Measurements from ENCODE around the gene MAP2. TPM values are rescaled to one million over a fixed set of nuclear protein-coding genes. Genes with fewer than 3 reads are reported as not detected.

Gene MAP2
- total and polyA plus RNA-seq, 7 donors = 0.72 to 6.5 (median 1.8) TPM

DNA sequence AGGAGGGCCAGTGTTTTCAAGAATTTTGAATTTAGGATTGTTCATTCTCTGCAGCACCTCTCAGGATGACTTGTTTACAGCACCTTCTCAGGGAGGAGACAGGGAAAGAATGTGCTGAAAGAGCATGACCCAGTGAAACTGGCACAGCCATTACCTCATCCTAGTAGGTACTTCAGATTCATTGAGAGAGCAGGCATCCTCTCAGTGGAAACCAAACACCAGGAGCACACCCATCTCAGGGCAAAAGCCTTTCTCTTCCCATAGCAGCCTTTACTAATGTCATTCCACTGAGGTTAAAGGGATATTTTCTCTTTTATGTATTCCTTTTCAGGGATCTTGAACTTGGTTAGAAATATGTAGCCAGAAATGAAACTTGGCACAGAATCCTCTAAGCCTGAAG lies 2.6 kb downstream of the MAP2 start:
- peaks cover 4% of the 10 kb centered on the region for H3K4me1 ChIP-seq
- H3K27me3 ChIP-seq (ENCODE audit: insufficient read depth in 3 of 3, low read length in 2 of 3) = peaks cover 0 to 19% (median 0%) of the 10 kb centered on the region in 3 donors
- no peak for ATAC-seq
- no peaks in the 10 kb centered on the region for H3K9me3 ChIP-seq
- no peak for DNase-seq
- TF ChIP-seq, protein P1, sequence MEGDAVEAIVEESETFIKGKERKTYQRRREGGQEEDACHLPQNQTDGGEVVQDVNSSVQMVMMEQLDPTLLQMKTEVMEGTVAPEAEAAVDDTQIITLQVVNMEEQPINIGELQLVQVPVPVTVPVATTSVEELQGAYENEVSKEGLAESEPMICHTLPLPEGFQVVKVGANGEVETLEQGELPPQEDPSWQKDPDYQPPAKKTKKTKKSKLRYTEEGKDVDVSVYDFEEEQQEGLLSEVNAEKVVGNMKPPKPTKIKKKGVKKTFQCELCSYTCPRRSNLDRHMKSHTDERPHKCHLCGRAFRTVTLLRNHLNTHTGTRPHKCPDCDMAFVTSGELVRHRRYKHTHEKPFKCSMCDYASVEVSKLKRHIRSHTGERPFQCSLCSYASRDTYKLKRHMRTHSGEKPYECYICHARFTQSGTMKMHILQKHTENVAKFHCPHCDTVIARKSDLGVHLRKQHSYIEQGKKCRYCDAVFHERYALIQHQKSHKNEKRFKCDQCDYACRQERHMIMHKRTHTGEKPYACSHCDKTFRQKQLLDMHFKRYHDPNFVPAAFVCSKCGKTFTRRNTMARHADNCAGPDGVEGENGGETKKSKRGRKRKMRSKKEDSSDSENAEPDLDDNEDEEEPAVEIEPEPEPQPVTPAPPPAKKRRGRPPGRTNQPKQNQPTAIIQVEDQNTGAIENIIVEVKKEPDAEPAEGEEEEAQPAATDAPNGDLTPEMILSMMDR (IDR thresholded peaks at IDR 0.05) = no peak
- intact Hi-C loops (cut with DNase I) = no loop called here
- H3K27ac ChIP-seq = no peak overlapping the region
- H3K4me3 ChIP-seq = no peak overlapping the region
- no peaks in the 10 kb centered on the region for H3K36me3 ChIP-seq (ENCODE audit: insufficient read depth in 1 of 2, low read depth in 1 of 2)

DNA sequence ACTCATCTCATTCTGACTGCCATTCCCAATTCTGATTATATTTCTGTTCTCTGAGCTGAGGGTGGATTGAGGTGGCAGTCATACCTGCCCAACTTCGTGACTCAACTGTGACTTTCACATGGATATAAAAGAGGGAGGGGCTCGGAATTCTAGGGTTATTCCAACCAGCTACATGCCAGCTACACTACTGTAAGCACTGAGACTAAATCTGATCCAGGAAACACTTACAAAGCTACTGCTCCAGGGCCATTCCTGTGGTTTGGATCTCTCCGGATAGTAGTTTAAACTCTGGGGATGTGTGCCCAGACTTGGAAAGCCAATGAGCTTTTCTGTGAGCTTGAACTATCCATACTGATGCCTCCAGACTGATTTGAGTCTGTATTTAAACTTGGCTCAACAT lies 7.9 kb downstream of the MAP2 start:
- DNase-seq = no peak
- TF ChIP-seq, protein P1 (IDR thresholded peaks at IDR 0.05) = no peak
- H3K27ac ChIP-seq = no peak overlapping the region
- no peaks in the 10 kb centered on the region for H3K27me3 ChIP-seq (ENCODE audit: insufficient read depth in 3 of 3, low read length in 2 of 3)
- ATAC-seq = no peak
- no peaks in the 10 kb centered on the region for H3K9me3 ChIP-seq
- WGBS, 3 donors = 75 to 88% (median 75%) methylated on average over 3 of the region's 3 CpGs
- intact Hi-C loops (cut with DNase I) = no loop called here
- no peaks in the 10 kb centered on the region for H3K4me1 ChIP-seq
- H3K36me3 ChIP-seq (ENCODE audit: insufficient read depth in 1 of 2, low read depth in 1 of 2) = no peaks in the 10 kb centered on the region
- no peak overlapping the region for H3K4me3 ChIP-seq

GRCh38 chr2:209441541-209441940 lies 17.7 kb downstream of the MAP2 start:
- no peaks in the 10 kb centered on the region for H3K9me3 ChIP-seq
- no peak for DNase-seq
- WGBS, 3 donors = 40 to 47% (median 43%) methylated on average over 3 of the region's 3 CpGs
- TF ChIP-seq, protein P1 (IDR thresholded peaks at IDR 0.05) = no peak
- H3K27ac ChIP-seq = no peak overlapping the region
- H3K36me3 ChIP-seq (ENCODE audit: insufficient read depth in 1 of 2, low read depth in 1 of 2) = no peaks in the 10 kb centered on the region
- no peak overlapping the region for H3K4me3 ChIP-seq
- intact Hi-C loops (cut with DNase I) = loop anchor here in 1 of 2 donors (5.0 kb wide), 1 partner anchor 614 kb away; no protein-coding TSS in a partner anchor
- ATAC-seq = no peak
- H3K27me3 ChIP-seq (ENCODE audit: insufficient read depth in 3 of 3, low read length in 2 of 3) = no peaks in the 10 kb centered on the region
- H3K4me1 ChIP-seq = no peaks in the 10 kb centered on the region

DNA sequence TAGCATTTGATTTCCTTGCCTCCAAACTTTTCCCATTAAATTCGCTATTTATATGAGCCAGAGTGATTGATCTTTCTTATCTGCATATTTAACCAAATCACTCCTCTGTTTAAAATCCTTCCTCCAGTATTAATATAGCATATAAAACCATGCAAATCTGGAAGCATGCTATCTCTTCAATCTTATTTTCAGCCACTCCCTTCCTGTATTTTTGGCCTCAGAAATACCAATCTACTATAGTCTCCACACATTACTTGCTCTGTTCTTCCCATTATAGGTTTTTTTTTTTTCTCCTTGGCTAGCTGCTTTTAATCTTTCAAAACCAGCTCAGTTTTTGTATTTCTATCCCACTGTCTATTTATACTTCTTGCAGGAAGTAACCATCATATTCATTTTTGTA lies 19.1 kb downstream of the MAP2 start:
- no peaks in the 10 kb centered on the region for H3K27me3 ChIP-seq (ENCODE audit: insufficient read depth in 3 of 3, low read length in 2 of 3)
- no peaks in the 10 kb centered on the region for H3K36me3 ChIP-seq (ENCODE audit: insufficient read depth in 1 of 2, low read depth in 1 of 2)
- DNase-seq (no peak), ATAC-seq (no peak)
- no peak overlapping the region for H3K27ac ChIP-seq
- TF ChIP-seq, protein P1 (IDR thresholded peaks at IDR 0.05) = no peak
- 81 to 85% (median 84%) methylated on average over 1 of the region's 1 CpG for WGBS, 3 donors
- no peaks in the 10 kb centered on the region for H3K4me1 ChIP-seq
- H3K9me3 ChIP-seq = no peaks in the 10 kb centered on the region
- no peak overlapping the region for H3K4me3 ChIP-seq
- intact Hi-C loops (cut with DNase I) = loop anchor here in 1 of 2 donors (5.0 kb wide), 1 partner anchor 616 kb away; no protein-coding TSS in a partner anchor

- ATAC-seq (no peak), DNase-seq (no peak)
- H3K36me3 ChIP-seq (ENCODE audit: insufficient read depth in 1 of 2, low read depth in 1 of 2) = no peaks in the 10 kb centered on the region
- H3K4me3 ChIP-seq = no peak overlapping the region
- intact Hi-C loops (cut with DNase I) = no loop called here
- no peak overlapping the region for H3K27ac ChIP-seq
- 91 to 93% (median 92%) methylated on average over 2 of the region's 2 CpGs for WGBS, 3 donors
- TF ChIP-seq, protein P1 (IDR thresholded peaks at IDR 0.05) = no peak
- H3K4me1 ChIP-seq = no peaks in the 10 kb centered on the region
- H3K9me3 ChIP-seq = no peaks in the 10 kb centered on the region
- no peaks in the 10 kb centered on the region for H3K27me3 ChIP-seq (ENCODE audit: insufficient read depth in 3 of 3, low read length in 2 of 3)
Measured at GRCh38 chr2:209445485-209445884, 21.6 kb downstream of the MAP2 start.

All from psoas muscle (tissue), 8 donors.